Right forelimb (tissue), 1 donor: ENCODE results near the gene CAV2.

ENCODE experiments used
- DNase-seq: peaks from one replicate; pipeline ENCODE4 v3.0.0-alpha.2; 2018

CAV2 gene

GRCh38 chr7:116525298-116525912, 25.9 kb downstream of the CAV2 start:
- DNase-seq = peak; percentile 62

GRCh38 chr7:116525913-116526861, 26.6 kb downstream of the CAV2 start:
- DNase-seq = peak; percentile 86

GRCh38 chr7:116526897-116527296, 27.4 kb downstream of the CAV2 start:
- DNase-seq = no peak

GRCh38 chr7:116527521-116527920, 28.0 kb downstream of the CAV2 start:
- DNase-seq = no peak

- no peak for DNase-seq
Observed at GRCh38 chr7:116528008-116528789, 28.7 kb downstream of the CAV2 start.

- DNase-seq = no peak
Observed at GRCh38 chr7:116529250-116529649, 29.7 kb downstream of the CAV2 start.

GRCh38 chr7:116530107-116530820, 30.7 kb downstream of the CAV2 start:
- DNase-seq = no peak

GRCh38 chr7:116532102-116532688, 32.7 kb downstream of the CAV2 start:
- DNase-seq = no peak

- no peak for DNase-seq
Observed at GRCh38 chr7:116534790-116535189, 35.3 kb downstream of the CAV2 start.

GRCh38 chr7:116535416-116535815, 35.9 kb downstream of the CAV2 start:
- no peak for DNase-seq

- no peak for DNase-seq
Observed at GRCh38 chr7:116538138-116538537, 38.6 kb downstream of the CAV2 start.

GRCh38 chr7:116539879-116540278, 40.3 kb downstream of the CAV2 start:
- no peak for DNase-seq

- DNase-seq = no peak
Observed at GRCh38 chr7:116540743-116541142, 41.2 kb downstream of the CAV2 start.

GRCh38 chr7:116541951-116542350, 42.4 kb downstream of the CAV2 start:
- no peak for DNase-seq

GRCh38 chr7:116542618-116543017, 43.1 kb downstream of the CAV2 start:
- no peak for DNase-seq

- DNase-seq = no peak
Observed at GRCh38 chr7:116543664-116544063, 44.1 kb downstream of the CAV2 start.

GRCh38 chr7:116544487-116544886, 44.9 kb downstream of the CAV2 start:
- DNase-seq = no peak

- DNase-seq = no peak
Observed at GRCh38 chr7:116545411-116545993, 46.0 kb downstream of the CAV2 start.

- DNase-seq = no peak
Observed at GRCh38 chr7:116546054-116546453, 46.5 kb downstream of the CAV2 start.

GRCh38 chr7:116546916-116547315, 47.4 kb downstream of the CAV2 start:
- no peak for DNase-seq

GRCh38 chr7:116547347-116547746, 47.8 kb downstream of the CAV2 start:
- DNase-seq = no peak

- no peak for DNase-seq
Observed at GRCh38 chr7:116548506-116548905, 49.0 kb downstream of the CAV2 start.
